Measurements from ENCODE around the gene CROCC. TPM values are rescaled to one million over a fixed set of nuclear protein-coding genes. Genes with fewer than 3 reads are reported as not detected.

CROCC gene
- total RNA-seq, 6 experiments from 2014 or later: 6.5 to 12.7 (median 9.4) TPM

DNA sequence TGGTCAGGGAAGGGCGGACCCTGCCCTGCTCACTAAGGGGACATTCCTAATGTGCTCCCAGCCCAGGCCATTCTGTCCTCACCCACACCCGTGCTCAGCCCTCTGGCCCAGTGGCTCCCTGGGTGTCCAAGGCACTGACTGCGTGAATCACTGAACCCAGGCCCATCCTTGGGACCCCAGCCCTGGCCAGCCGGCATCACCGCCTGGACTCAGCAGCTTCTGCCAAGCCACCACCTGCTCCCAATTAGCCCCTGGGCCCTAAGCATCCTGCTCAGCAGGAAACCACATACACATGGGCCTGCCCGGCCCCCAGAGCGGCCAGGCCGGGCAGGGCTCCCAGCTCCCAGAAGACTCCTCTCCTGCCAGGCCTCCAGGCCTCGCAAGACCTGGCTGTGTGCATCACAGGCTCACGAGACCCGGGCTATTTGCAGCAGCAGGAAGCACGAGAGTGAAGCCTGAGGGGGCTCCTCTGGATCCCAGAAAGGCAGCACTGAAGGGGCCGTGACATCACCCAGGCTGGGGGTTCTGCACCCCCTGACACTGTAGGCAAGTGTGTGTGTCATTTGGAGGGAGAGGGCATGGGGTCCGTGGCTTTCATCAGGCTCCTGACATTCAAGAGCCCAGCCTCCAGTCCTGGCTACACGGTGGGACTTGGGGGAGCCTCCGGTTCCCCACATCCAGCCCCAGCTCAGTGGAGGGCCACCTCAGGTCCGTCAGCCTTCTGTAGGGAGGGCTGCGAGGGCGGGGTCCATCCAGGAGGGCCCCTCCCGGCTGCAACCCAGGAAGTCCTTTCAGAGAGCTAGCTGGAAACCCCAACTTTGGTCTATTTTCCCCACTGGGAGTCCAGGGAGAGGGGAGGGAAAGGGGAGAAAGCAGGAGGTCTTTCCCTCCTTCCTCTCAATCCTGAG, 57.1 kb downstream of the CROCC start:
- Histone ChIP-seq H3K9me3 (no peaks in the 10 kb centered on the region), H3K27me3 (no peaks in the 10 kb centered on the region), H3K36me3 (no peaks in the 10 kb centered on the region), H3K4me3 (no peak overlapping the region), H3K27ac (no peak overlapping the region), H3K4me1 (no peaks in the 10 kb centered on the region)
- ATAC-seq: no peak
- no peak for DNase-seq
- 93% methylated on average over 3 of the region's 20 CpGs for WGBS (ENCODE audit: insufficient coverage, low coverage, low lambda C conversion rate, missing lambda C conversion rate)
- intact Hi-C loops (cut with DNase I): no loop called here
- TF ChIP-seq POLR2A (IDR thresholded peaks at IDR 0.05): no peak
- TF ChIP-seq, protein P1, sequence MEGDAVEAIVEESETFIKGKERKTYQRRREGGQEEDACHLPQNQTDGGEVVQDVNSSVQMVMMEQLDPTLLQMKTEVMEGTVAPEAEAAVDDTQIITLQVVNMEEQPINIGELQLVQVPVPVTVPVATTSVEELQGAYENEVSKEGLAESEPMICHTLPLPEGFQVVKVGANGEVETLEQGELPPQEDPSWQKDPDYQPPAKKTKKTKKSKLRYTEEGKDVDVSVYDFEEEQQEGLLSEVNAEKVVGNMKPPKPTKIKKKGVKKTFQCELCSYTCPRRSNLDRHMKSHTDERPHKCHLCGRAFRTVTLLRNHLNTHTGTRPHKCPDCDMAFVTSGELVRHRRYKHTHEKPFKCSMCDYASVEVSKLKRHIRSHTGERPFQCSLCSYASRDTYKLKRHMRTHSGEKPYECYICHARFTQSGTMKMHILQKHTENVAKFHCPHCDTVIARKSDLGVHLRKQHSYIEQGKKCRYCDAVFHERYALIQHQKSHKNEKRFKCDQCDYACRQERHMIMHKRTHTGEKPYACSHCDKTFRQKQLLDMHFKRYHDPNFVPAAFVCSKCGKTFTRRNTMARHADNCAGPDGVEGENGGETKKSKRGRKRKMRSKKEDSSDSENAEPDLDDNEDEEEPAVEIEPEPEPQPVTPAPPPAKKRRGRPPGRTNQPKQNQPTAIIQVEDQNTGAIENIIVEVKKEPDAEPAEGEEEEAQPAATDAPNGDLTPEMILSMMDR (IDR thresholded peaks at IDR 0.05): no peak

DNA sequence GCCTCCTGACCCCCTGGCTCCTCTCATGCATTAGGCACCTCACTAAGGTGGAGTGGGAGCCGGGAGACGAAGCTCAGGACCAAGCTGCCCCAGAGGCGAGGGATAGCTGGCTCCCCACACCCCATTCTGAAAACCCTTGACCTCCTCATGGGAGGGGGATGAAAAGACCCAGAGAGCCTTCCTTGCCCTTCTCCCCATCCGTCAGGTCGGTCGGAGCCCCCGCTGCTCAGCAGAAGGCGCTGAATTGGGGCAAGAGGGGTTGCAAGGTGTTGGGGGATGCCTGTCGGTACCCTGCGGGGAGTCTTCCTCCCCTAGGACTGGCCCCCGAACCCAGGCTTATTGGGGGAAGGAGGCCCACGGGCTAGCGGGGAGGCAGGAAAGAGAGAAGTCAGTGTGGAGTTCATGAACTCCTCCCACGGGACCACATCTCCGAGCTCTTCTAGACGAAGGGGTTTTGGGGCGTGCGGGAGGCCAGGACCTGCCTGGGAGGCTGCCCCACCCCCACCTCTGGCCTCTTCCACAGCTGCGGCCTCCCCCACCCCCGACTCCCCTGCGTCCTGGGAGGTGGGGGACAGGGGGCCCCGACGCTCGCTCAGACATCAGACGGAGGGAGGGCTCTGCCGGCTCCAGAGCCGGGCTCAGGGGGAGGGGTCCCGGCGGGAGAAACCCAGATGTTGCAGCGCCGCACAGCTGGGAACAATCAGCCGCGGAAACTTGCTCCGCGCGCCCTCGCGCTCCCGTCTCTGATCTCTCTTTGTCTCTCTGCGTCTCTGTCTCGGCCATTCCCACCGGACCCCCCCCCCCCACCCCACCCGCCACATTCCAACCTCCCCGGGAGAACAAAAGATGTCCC, 58.0 kb downstream of the CROCC start:
- Histone ChIP-seq H3K36me3 (no peaks in the 10 kb centered on the region), H3K4me3 (no peak overlapping the region), H3K4me1 (no peaks in the 10 kb centered on the region), H3K27ac (no peak overlapping the region), H3K9me3 (no peaks in the 10 kb centered on the region), H3K27me3 (no peaks in the 10 kb centered on the region)
- ATAC-seq (no peak), DNase-seq (no peak)
- intact Hi-C loops (cut with DNase I): no loop called here
- TF ChIP-seq, protein P1 (IDR thresholded peaks at IDR 0.05): no peak
- TF ChIP-seq POLR2A (IDR thresholded peaks at IDR 0.05): no peak
- 22% methylated on average over 15 of the region's 44 CpGs for WGBS (ENCODE audit: insufficient coverage, low coverage, low lambda C conversion rate, missing lambda C conversion rate)

DNA sequence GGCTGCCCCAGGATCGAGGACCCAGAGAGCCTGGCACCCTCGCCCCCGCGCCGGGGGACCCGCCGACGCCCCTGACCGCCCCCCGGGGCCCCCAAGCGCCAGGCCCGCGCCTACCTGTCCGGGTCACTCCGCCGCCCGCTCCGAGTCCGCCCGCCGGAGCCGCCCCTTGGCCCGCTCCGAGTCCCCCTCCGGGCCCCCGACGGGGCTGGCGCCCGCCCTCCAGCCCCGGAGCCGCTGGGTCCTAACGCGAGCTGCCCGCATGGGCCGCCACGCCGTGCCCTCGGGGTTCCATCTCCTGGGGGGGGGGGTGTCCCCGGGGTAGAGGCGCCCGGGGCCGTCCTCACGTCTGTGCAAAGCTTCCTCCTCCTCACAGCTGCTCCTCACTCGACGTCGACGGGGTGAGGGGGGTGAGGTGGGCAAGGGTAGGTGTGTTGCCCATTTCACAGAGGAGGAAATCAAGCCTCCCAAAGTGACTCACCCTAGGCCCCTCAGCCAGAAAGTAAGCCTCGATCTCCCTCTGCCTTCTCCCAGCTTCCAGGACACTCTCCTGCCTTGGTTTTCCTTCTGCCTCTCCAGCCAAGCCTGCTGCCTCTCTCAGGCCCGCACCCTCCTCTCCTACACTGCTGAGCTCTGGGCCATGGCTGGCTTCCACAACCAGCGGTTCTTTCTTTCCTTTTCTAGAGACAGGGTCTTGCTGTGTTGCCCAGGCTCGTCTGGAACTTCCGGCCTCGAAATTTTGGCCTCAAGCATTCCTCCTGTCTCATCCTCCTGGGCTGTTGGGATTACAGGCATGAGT, 58.9 kb downstream of the CROCC start, which contains the start of gene MFAP2:
MFAP2 (minus strand) TSS at position 148 of the 796 bp plus-strand sequence. CDS start 2,347 bp downstream, outside the sequence.
- H3K27me3 ChIP-seq: no peaks in the 10 kb centered on the region
- no peak for ATAC-seq
- H3K9me3 ChIP-seq: no peaks in the 10 kb centered on the region
- H3K36me3 ChIP-seq: no peaks in the 10 kb centered on the region
- peak within 1 kb of the TSS in 1 of 3 donors; percentile 29 for H3K4me3 ChIP-seq
- H3K27ac ChIP-seq: no peak within 1 kb of the TSS
- no peak for DNase-seq
- 3% methylated on average over 5 of the region's 53 CpGs for WGBS (ENCODE audit: insufficient coverage, low coverage, low lambda C conversion rate, missing lambda C conversion rate)
- no peak for TF ChIP-seq POLR2A (IDR thresholded peaks at IDR 0.05)
- TF ChIP-seq, protein P1 (IDR thresholded peaks at IDR 0.05): no peak
- intact Hi-C loops (cut with DNase I): no loop called here
- no peaks in the 10 kb centered on the region for H3K4me1 ChIP-seq

DNA sequence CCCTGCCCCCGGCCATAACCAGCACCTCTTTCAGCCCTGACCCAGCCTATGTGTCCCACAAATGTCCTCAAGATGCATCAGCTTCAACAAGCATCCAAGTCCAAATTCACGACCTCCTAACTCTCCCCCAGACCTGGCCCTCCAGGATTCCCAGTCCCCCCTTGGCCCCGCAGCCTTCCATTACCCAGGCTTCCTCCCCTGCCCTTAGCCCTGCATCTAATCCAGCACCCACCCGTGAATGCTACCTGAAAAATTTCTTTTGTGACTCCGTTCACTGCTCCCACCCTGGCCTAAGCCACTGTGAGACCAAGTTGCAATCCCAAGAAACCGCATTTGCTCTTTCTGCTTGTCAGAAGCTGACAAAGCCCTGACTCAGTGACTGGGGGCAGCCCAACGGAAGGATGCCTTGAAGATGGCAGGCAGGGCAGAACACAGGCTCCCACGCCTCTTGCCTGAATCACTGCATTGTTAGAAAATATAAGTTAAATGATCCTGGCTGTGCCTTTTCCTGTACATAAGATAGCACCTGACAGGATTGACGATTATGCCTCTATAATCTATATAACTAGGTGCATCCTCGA, 59.6 kb downstream of the CROCC start:
- no peaks in the 10 kb centered on the region for H3K9me3 ChIP-seq
- ATAC-seq (no peak), DNase-seq (no peak)
- H3K4me1 ChIP-seq: no peaks in the 10 kb centered on the region
- H3K27me3 ChIP-seq: no peaks in the 10 kb centered on the region
- peaks cover 0 to 1% (median 0%) of the 10 kb centered on the region in 4 donors for H3K36me3 ChIP-seq
- H3K27ac ChIP-seq: no peak overlapping the region
- H3K4me3 ChIP-seq: no peak overlapping the region
- 83% methylated on average over 9 of the region's 10 CpGs for WGBS (ENCODE audit: insufficient coverage, low coverage, low lambda C conversion rate, missing lambda C conversion rate)
- intact Hi-C loops (cut with DNase I): no loop called here
- TF ChIP-seq POLR2A (IDR thresholded peaks at IDR 0.05): no peak
- TF ChIP-seq, protein P1 (IDR thresholded peaks at IDR 0.05): no peak
